Osteocyte (in vitro differentiated cells): ENCODE results near the gene INPP4A. TPM values are rescaled to one million over a fixed set of nuclear protein-coding genes. Genes with fewer than 3 reads are reported as not detected.

Source experiments
- DNase-seq: peaks from one replicate; pipeline ENCODE4 v3.0.0; 2021; ENCODE audit warnings: mixed read lengths; ENCODE audit not compliant: unreplicated experiment; ENCODE audit errors: extremely low spot score
- H3K27ac Mint-ChIP-seq: one replicate; pipeline ENCODE4 v1.8.0; 2021; ENCODE audit warnings: mild to moderate bottlenecking, mixed read lengths; ENCODE audit not compliant: unreplicated experiment
- H3K27me3 Mint-ChIP-seq: one replicate; pipeline ENCODE4 v1.8.0; 2021; ENCODE audit warnings: mixed read lengths; ENCODE audit not compliant: unreplicated experiment
- H3K36me3 Mint-ChIP-seq: one replicate; pipeline ENCODE4 v1.8.0; 2021; ENCODE audit warnings: mixed read lengths; ENCODE audit not compliant: unreplicated experiment
- H3K4me1 Mint-ChIP-seq: one replicate; pipeline ENCODE4 v1.8.0; 2021; ENCODE audit warnings: mixed read lengths; ENCODE audit not compliant: unreplicated experiment
- H3K4me3 Mint-ChIP-seq: one replicate; pipeline ENCODE4 v1.8.0; 2021; ENCODE audit warnings: mild to moderate bottlenecking, moderate library complexity, mixed read lengths; ENCODE audit not compliant: unreplicated experiment
- H3K9me3 Mint-ChIP-seq: one replicate; pipeline ENCODE4 v1.8.0; 2021; ENCODE audit warnings: mixed read lengths; ENCODE audit not compliant: unreplicated experiment
- total RNA-seq: library from RNA; stranded (reverse); gene quantifications from 2 replicates; pipeline ENCODE4 v1.2.1, GENCODE V29; 2021
- TF ChIP-seq, protein P1 (sequence below): fragments of 200-600 bp; sonication (generic); IDR thresholded peaks from 2 replicates; pipeline ENCODE4 v1.5.0; 2021; ENCODE audit warnings: antibody characterized with exemption, mild to moderate bottlenecking, moderate library complexity

The INPP4A gene
- total RNA-seq, 1 donor from 2014 or later: 31.4 TPM

DNA sequence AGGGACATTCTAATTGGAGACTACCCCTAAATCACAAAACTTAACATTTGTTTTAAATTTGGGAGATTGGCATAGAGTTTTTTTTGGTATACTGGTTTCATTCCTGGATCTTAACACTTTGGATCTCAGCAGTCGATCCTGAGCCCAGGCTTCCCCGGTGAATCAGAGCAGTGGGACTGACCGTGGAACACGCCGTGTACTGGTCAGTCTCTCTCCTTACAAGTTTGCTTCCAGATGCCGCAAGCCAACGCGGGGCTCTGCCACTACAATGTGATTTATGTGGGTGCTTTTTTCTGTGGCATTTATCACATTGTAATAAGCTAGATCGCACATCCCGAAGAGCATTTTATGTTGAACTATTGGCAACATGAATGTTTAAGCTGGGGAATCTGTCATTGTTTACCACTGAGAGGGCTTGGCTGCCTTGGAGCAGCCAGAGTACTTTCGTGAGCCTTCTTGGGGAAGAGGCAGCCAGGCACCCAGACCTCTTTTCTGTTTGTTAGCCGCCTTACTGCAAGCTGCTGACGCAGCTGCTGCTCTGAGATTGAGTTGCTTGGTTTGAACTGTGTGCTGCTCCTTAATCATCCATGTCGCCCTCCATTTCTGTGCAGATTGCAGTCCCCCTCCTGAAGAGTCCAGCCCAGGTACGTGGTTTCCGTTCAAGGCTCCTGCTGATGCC, 114.3 kb downstream of the INPP4A start:
- Mint-ChIP-seq H3K27me3 (no peaks in the 10 kb centered on the region), H3K4me3 (no peak overlapping the region), H3K4me1 (no peaks in the 10 kb centered on the region), H3K27ac (no peak overlapping the region), H3K9me3 (no peaks in the 10 kb centered on the region), H3K36me3 (peaks cover 19% of the 10 kb centered on the region)
- no peak for DNase-seq
- TF ChIP-seq, protein P1, sequence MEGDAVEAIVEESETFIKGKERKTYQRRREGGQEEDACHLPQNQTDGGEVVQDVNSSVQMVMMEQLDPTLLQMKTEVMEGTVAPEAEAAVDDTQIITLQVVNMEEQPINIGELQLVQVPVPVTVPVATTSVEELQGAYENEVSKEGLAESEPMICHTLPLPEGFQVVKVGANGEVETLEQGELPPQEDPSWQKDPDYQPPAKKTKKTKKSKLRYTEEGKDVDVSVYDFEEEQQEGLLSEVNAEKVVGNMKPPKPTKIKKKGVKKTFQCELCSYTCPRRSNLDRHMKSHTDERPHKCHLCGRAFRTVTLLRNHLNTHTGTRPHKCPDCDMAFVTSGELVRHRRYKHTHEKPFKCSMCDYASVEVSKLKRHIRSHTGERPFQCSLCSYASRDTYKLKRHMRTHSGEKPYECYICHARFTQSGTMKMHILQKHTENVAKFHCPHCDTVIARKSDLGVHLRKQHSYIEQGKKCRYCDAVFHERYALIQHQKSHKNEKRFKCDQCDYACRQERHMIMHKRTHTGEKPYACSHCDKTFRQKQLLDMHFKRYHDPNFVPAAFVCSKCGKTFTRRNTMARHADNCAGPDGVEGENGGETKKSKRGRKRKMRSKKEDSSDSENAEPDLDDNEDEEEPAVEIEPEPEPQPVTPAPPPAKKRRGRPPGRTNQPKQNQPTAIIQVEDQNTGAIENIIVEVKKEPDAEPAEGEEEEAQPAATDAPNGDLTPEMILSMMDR: no peak

DNA sequence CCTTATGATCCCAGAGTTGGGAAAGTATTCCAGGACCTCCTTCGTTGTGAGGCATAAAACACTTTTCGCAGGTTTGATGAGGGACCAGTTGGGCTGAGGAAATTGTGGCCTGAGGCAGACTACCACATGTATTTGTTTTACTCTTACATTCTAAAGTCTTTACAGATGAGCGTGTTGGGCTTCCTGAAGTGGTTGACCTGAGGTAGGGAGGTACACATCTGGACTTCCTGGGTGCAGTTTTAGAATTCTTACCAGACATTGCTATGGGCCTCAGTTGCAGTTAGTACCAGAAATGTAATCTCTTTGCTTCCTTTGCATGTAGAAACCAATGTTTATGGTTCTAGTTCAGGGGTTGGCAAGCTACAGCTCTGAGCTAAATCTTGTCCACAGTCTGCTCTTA, 114.9 kb downstream of the INPP4A start:
- no peak overlapping the region for H3K4me3 Mint-ChIP-seq
- DNase-seq: no peak
- H3K36me3 Mint-ChIP-seq: peaks cover 18% of the 10 kb centered on the region
- no peaks in the 10 kb centered on the region for H3K9me3 Mint-ChIP-seq
- TF ChIP-seq, protein P1: no peak
- no peaks in the 10 kb centered on the region for H3K4me1 Mint-ChIP-seq
- H3K27me3 Mint-ChIP-seq: no peaks in the 10 kb centered on the region
- no peak overlapping the region for H3K27ac Mint-ChIP-seq

DNA sequence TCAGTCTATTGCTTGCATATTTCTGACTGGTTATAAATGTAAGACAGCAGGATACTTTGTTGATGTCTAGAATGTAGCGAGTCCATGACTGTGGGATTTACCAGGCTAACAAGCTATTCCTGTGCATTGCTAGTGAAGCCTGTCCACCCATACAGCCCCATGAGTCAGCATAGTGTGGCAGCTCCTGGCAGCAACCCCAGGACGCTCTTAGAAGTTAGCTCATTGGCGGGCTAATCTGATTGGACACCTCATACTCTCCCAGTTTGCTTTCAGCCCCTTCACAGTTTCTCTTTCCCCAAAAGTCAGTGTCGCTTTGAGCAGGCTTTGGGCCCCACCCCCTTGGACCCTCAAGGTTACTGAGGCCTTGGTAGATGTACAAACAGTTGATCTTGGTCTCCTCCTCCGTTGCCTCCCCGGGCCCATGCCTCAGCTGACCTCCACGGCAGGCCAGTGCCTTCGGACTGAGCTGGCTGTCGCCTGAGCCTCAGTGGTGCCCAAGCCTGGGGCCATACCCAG, 115.7 kb downstream of the INPP4A start:
- TF ChIP-seq, protein P1: no peak
- Mint-ChIP-seq H3K9me3 (no peaks in the 10 kb centered on the region), H3K27me3 (no peaks in the 10 kb centered on the region), H3K4me1 (no peaks in the 10 kb centered on the region), H3K36me3 (peaks cover 13% of the 10 kb centered on the region), H3K4me3 (no peak overlapping the region), H3K27ac (no peak overlapping the region)
- DNase-seq: no peak

DNA sequence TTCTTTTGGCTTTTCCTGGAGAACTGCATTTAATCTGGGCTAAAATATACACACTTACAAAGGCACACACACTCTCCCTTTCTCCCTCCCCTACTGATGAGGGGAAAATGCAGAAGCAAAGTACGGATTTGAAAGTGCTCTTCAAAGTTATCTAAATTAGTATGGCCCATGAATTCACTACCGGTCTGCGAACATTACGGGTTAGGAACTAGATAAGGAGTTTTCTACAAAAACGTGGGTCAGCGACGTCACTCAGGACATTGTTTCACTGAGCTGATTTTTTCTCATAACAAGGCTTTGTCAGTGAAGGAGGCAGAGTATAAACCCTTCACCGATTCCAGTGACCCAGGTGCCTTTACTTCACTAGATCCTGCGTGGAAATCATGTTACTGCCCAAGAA, 116.4 kb downstream of the INPP4A start:
- H3K4me1 Mint-ChIP-seq: no peaks in the 10 kb centered on the region
- no peaks in the 10 kb centered on the region for H3K27me3 Mint-ChIP-seq
- no peaks in the 10 kb centered on the region for H3K9me3 Mint-ChIP-seq
- no peak overlapping the region for H3K27ac Mint-ChIP-seq
- TF ChIP-seq, protein P1: no peak
- no peak for DNase-seq
- no peak overlapping the region for H3K4me3 Mint-ChIP-seq
- H3K36me3 Mint-ChIP-seq: peaks cover 15% of the 10 kb centered on the region

DNA sequence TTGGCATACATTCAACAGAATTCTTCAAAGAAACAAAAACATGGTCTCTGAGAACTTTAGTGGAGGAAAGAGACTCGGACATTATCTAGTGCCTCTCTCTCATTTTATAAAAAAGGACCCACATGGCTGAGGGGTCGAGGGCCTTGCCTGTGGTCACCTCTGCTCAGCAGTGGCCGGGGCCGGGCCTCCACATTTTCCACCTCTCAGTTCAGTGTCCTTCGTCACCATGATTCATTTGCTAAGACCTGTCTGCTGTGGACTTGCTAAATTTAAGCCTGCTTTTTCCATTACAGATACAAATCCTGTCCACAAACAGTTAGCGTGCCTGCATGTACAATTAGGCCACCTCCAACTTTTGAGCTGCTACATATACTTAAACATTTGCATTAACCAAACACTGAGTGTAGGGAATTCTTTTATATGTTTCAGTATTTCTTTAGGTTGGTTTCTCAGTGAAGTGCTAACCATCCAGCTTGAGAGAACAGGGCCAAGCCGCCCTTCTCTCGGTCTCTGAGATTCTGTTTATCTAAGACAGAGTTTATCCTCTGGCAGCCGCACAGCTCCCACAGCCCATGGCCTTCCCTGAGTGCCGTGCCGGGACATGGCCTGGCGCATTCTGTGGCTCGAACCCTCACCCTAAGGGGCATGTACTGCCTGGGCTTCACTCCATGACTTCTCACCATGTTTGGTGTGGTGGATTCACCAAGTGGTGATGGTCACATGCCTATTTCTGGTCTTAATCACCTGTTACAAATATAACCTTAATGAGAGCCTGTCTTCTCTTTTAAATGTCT, 117.4 kb downstream of the INPP4A start:
- Mint-ChIP-seq H3K4me3 (no peak overlapping the region), H3K27me3 (no peaks in the 10 kb centered on the region), H3K4me1 (no peaks in the 10 kb centered on the region), H3K36me3 (peaks cover 22% of the 10 kb centered on the region), H3K27ac (no peak overlapping the region), H3K9me3 (no peaks in the 10 kb centered on the region)
- TF ChIP-seq, protein P1: no peak
- DNase-seq: no peak
